Right atrium auricular region (tissue), 2 donors: ENCODE measurements around the gene SLC17A6. TPM values are rescaled to one million over a fixed set of nuclear protein-coding genes. Genes with fewer than 3 reads are reported as not detected.

ENCODE experiments used
- DNase-seq: peaks from one replicate; pipeline ENCODE4 v3.0.0-alpha.2; 2019; ENCODE audit warnings: low spot score
- H3K27ac ChIP-seq, 2 donors: fragments of 200-600 bp; sonication (generic); 1 replicate in 1 of 2; 2 replicates in 1 of 2; pipeline ENCODE4 v1.5.1; 2016 to 2019
- H3K27me3 ChIP-seq, 2 donors: fragments of 200-600 bp; sonication (generic); one replicate each; pipeline versions ENCODE4 v1.5.1 to v1.6.0; 2017 to 2019
- H3K36me3 ChIP-seq: fragments of 200-600 bp; sonication (generic); one replicate; pipeline ENCODE4 v1.5.1; 2016
- H3K4me1 ChIP-seq, 2 donors: fragments of 200-600 bp; sonication (generic); one replicate each; pipeline versions ENCODE4 v1.5.1 to v1.6.0; 2017 to 2019
- H3K4me3 ChIP-seq, 2 donors: fragments of 200-600 bp; sonication (generic); 1 replicate in 1 of 2; 2 replicates in 1 of 2; pipeline ENCODE4 v1.5.1; 2017 to 2019; ENCODE audit warnings: mild to moderate bottlenecking in 1 of 2, moderate library complexity in 1 of 2
- H3K9me3 ChIP-seq, 2 donors: fragments of 200-600 bp; sonication (generic); one replicate each; pipeline ENCODE4 v1.5.1; 2019
- CTCF ChIP-seq, 2 donors: fragments of 200-600 bp; sonication (generic); IDR thresholded peaks; one replicate each; pipeline ENCODE4 v1.5.1; 2019; ENCODE audit warnings: antibody characterized with exemption in 2 of 2
- total RNA-seq, 2 donors: library from RNA; depleted of rRNA; stranded (reverse); fragments of >200 nt; gene quantifications; one replicate each; pipeline ENCODE4 v1.1.0, GENCODE V29; 2016

SLC17A6 gene
- total RNA-seq, 2 donors from 2014 or later: not detected

- Histone ChIP-seq H3K27ac (no peak overlapping the region), H3K4me3 (no peak overlapping the region), H3K27me3 (no peaks in the 10 kb centered on the region), H3K36me3 (no peaks in the 10 kb centered on the region), H3K4me1 (no peaks in the 10 kb centered on the region), H3K9me3 (no peaks in the 10 kb centered on the region)
- no peak for DNase-seq
- no peak for TF ChIP-seq CTCF (IDR thresholded peaks at IDR 0.05)
Measured at GRCh38 chr11:22389526-22390282, 51.5 kb downstream of the SLC17A6 start.

GRCh38 chr11:22390283-22390655 lies 52.1 kb downstream of the SLC17A6 start:
- no peaks in the 10 kb centered on the region for H3K36me3 ChIP-seq
- H3K9me3 ChIP-seq: no peaks in the 10 kb centered on the region
- H3K27me3 ChIP-seq: no peaks in the 10 kb centered on the region
- TF ChIP-seq CTCF (IDR thresholded peaks at IDR 0.05): no peak
- no peak overlapping the region for H3K27ac ChIP-seq
- DNase-seq: no peak
- H3K4me1 ChIP-seq: no peaks in the 10 kb centered on the region
- no peak overlapping the region for H3K4me3 ChIP-seq

GRCh38 chr11:22392561-22392960 lies 54.4 kb downstream of the SLC17A6 start:
- Histone ChIP-seq H3K27me3 (no peaks in the 10 kb centered on the region), H3K4me1 (no peaks in the 10 kb centered on the region), H3K9me3 (no peaks in the 10 kb centered on the region), H3K27ac (no peak overlapping the region), H3K4me3 (no peak overlapping the region), H3K36me3 (no peaks in the 10 kb centered on the region)
- no peak for TF ChIP-seq CTCF (IDR thresholded peaks at IDR 0.05)
- DNase-seq: no peak

- Histone ChIP-seq H3K4me3 (no peak overlapping the region), H3K27ac (no peak overlapping the region), H3K36me3 (no peaks in the 10 kb centered on the region), H3K9me3 (no peaks in the 10 kb centered on the region), H3K4me1 (no peaks in the 10 kb centered on the region), H3K27me3 (no peaks in the 10 kb centered on the region)
- TF ChIP-seq CTCF (IDR thresholded peaks at IDR 0.05): no peak
- DNase-seq: no peak
Measured at GRCh38 chr11:22405377-22405776, 67.2 kb downstream of the SLC17A6 start.

- no peaks in the 10 kb centered on the region for H3K4me1 ChIP-seq
- no peak for DNase-seq
- no peak overlapping the region for H3K4me3 ChIP-seq
- no peak for TF ChIP-seq CTCF (IDR thresholded peaks at IDR 0.05)
- no peaks in the 10 kb centered on the region for H3K27me3 ChIP-seq
- H3K36me3 ChIP-seq: no peaks in the 10 kb centered on the region
- H3K27ac ChIP-seq: no peak overlapping the region
- H3K9me3 ChIP-seq: no peaks in the 10 kb centered on the region
Measured at GRCh38 chr11:22407267-22407666, 69.1 kb downstream of the SLC17A6 start.

GRCh38 chr11:22407921-22408320 lies 69.7 kb downstream of the SLC17A6 start:
- TF ChIP-seq CTCF (IDR thresholded peaks at IDR 0.05): no peak

More at GRCh38 chr11:22407921-22408320, 69.7 kb downstream of the SLC17A6 start:
- H3K27ac ChIP-seq: no peak overlapping the region
- no peaks in the 10 kb centered on the region for H3K27me3 ChIP-seq
- no peaks in the 10 kb centered on the region for H3K9me3 ChIP-seq
- no peaks in the 10 kb centered on the region for H3K36me3 ChIP-seq
- no peak overlapping the region for H3K4me3 ChIP-seq
- DNase-seq: no peak
- no peaks in the 10 kb centered on the region for H3K4me1 ChIP-seq
